ENCODE measurements around the gene CHTF18.

Gene CHTF18

DNA sequence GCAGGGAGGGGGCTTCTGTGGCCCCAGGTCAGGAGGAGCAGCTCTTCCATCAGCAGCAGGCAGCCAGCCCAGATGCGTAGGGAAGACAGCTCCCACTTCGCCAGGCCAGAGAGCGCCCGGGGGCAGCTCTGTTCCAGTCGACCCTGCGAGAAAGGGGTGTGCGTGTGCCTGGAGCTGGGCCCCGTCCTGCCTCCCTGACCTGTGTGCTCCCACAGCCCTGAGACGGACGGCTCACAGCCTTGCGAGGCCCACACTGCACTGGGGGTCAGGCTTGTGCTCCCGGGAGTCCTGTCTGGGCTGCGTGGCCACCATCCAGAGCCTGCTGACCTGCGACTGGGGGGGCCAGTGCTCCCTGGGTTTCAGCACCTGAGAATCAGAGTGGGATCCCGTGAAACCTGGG is 28.4 kb upstream of the CHTF18 start:
- DNase-seq (ENCODE audit: low read depth in 2 of 3, low spot score in 2 of 3), result no peak

DNA sequence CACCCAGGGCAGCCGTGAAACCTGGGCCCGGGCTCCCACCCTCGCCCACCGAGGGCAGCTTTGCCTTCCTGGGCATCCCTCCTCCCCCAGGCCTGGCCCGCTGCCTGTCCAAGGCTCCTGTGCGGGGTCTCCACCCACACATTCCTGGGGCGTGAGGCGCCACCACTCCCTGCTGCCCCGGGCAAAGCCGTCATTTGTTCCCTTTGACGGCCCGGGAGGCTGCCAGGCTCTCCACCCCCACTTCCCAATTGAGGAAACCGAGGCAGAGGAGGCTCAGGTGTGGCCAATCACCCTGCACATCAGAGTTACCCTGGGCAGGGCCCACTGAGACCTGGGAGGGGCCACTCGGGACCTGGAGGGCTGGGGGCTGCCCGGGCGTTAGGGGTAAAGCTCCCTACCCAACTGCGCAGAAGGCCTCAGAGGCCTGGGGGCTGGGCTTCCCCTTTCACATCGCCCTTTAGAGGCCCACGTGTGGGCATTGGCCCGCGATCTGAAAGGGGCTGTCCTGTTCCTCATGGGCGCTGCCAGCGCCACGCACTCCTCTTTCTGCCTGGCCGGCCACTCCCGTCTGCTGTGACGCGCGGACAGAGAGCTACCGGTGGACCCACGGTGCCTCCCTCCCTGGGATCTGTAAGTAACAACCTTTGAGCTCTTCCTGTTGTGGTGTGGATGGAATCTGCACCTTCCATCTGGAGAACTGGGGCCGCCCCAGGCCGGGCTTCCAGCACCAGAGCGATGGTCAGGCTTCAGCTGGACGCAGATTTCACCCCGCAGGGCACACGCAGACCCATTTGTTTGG is 27.7 kb upstream of the CHTF18 start, which contains the start of gene MSLN:
Gene MSLN, plus strand, starts transcription at position 190 of the 799 bp plus-strand sequence. CDS start 1,947 bp downstream, outside the sequence.
- DNase-seq (ENCODE audit: low read depth in 2 of 3, low spot score in 2 of 3), result no peak

DNA sequence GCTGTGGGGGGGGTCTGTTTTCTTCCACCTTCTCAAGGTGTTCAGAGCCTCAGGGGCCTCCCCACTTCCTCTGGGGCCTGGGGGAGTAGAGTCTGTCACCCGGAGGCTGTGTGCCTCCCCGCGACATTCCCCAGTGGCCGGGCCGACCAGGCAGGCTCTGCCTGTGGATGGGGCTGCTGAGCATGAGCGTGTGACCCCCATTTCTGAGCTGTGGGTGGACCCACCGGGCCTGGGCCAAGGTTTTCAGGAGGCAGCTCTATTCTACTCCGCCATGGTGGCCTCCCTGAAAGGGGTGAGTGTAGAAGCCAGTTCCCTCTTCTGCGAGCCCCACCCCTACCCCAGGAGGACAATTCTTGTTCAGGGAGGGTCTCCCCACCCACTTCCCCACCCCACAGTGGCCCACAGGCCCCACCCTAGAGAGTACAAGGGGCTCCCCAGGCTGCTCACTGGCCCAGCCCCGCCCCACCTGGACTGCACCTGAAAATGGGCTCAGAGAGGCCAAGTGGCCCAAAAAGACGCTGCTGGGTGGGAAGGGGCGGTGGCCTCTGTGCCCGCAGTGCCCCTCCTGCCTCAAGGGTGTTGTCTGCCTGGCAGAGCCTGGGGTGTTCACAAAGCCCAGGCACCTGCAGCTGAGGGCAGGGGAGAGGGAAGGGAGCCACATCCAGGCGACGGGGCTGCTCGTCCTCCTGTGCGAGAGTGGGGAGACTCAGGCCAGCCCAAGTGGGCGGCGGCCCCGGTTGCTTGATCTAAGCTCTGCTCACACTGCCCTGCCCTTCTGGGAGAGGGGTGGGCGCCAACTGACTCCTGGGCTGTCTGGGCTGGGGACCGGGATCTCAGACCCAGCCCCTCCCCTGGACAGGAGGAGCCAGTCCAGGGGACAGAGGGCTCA is 26.6 kb upstream of the CHTF18 start:
- no peak for DNase-seq (ENCODE audit: low read depth in 2 of 3, low spot score in 2 of 3)

DNA sequence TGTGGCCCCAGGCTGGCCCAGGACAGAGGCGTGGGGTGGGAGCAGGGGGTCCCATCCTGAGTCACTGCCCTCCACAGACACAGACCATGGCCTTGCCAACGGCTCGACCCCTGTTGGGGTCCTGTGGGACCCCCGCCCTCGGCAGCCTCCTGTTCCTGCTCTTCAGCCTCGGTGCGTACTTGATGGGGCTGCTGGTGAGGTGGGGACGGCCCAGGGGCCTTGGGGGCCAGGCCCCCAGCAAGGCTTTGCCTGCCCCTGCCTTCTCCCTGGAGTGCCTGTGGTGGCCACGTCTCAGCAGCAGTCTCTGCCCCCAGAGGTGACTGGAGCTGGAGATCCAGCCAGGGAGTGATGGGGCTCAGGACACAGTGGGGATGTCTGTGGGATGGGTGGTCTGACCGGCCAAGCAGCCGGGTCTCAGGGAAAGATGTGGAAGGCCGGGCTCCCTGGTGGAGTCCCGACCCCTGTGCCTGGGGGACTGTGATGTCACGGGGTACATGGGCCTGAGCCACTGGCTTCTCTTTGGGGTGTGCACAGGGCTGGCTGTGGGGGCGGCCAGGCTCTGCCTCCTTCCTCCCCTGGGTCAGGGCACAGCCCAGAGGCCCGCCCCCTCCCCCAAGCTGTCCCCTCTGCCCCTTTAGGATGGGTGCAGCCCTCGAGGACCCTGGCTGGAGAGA is 25.7 kb upstream of the CHTF18 start:
- no peak for DNase-seq (ENCODE audit: low read depth in 2 of 3, low spot score in 2 of 3)

DNA sequence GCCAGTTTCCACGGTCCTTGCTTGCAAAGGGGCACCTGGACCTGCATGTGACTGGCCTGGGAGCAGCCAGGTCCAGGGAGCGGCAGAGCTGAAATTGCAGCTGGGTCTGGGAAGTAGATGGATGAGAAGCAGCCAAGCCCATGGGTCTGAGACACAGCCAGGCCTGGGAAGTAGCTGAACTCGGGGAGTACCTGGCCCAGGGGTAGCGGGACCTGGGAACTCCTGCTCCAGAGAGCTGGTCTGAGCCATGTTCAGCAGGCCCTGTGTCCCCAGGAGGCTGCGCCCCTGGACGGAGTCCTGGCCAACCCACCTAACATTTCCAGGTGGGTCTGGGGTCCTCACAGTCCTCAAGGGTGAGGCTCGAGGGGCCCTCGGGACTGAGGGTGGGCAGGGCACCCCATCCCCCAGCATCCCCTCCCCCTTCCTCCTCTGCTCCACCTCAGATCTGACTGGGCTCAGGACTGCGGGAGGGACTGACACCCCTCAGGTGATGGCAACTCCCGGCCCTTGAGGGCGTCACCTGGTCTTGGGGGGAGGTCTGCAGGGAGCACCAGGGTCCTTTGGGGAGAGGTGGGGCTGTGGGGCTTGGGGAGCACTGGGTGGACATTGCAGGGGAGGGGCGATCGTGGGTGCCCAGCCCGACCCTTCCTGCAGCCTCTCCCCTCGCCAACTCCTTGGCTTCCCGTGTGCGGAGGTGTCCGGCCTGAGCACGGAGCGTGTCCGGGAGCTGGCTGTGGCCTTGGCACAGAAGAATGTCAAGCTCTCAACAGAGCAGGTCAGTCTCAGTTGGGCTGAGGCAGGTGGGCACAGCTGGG is 24.8 kb upstream of the CHTF18 start:
- DNase-seq (ENCODE audit: low read depth in 2 of 3, low spot score in 2 of 3), result no peak

DNA sequence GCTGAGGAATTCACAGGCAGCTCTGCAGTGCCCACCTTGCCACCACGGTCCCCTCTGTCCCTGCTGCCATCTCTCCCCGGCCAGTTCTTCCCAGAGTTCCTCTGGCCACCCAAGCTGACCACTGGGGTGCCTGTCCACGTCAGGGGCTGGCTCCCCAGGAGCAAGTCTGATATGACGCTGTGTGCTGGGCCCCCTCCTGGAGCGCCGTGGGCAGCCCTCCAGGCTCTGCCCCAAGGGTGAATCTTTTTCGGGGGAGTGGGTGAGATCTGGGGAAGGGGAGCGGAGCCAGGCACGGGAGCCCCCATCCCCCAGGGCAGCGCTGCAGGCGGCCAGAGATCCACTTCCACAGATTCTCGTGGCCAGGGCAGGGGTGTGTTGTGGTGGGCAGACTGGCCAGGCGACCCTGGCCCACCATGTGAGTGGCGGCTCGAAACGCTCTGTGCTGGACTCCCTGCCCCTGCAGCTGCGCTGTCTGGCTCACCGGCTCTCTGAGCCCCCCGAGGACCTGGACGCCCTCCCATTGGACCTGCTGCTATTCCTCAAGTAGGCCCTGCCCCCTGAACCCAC is 24.2 kb upstream of the CHTF18 start:
- no peak for DNase-seq (ENCODE audit: low read depth in 2 of 3, low spot score in 2 of 3)

DNA sequence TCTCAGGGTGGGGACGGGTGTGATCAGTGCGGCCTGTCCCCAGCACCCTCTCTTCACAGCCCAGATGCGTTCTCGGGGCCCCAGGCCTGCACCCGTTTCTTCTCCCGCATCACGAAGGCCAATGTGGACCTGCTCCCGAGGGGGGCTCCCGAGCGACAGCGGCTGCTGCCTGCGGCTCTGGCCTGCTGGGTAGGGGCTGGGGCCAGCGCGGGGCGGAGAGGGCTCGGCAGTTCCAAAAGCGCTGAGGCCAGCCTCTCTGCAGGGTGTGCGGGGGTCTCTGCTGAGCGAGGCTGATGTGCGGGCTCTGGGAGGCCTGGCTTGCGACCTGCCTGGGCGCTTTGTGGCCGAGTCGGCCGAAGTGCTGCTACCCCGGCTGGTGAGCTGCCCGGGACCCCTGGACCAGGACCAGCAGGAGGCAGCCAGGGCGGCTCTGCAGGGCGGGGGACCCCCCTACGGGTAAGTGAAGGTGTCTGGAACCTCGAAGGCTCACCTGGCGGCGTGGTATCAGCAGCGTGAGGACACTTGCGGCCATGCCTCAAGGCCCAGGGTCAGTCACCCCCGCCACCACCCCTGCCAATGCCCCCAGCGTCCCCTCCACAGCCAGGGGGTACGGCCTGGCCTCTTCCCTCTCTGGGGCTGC is 23.5 kb upstream of the CHTF18 start:
- DNase-seq (ENCODE audit: low read depth in 2 of 3, low spot score in 2 of 3), result no peak

DNA sequence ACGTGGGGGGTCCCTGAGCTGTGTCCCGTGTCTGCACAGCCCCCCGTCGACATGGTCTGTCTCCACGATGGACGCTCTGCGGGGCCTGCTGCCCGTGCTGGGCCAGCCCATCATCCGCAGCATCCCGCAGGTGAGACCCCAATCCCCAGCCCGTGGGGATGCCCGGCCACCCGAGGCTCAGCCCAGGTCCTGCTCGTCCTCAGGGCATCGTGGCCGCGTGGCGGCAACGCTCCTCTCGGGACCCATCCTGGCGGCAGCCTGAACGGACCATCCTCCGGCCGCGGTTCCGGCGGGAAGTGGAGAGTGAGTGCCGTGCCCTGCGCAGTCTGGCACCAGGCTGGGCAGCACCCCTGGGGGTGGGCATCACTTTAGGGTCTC is 22.9 kb upstream of the CHTF18 start:
- no peak for DNase-seq (ENCODE audit: low read depth in 2 of 3, low spot score in 2 of 3)

DNA sequence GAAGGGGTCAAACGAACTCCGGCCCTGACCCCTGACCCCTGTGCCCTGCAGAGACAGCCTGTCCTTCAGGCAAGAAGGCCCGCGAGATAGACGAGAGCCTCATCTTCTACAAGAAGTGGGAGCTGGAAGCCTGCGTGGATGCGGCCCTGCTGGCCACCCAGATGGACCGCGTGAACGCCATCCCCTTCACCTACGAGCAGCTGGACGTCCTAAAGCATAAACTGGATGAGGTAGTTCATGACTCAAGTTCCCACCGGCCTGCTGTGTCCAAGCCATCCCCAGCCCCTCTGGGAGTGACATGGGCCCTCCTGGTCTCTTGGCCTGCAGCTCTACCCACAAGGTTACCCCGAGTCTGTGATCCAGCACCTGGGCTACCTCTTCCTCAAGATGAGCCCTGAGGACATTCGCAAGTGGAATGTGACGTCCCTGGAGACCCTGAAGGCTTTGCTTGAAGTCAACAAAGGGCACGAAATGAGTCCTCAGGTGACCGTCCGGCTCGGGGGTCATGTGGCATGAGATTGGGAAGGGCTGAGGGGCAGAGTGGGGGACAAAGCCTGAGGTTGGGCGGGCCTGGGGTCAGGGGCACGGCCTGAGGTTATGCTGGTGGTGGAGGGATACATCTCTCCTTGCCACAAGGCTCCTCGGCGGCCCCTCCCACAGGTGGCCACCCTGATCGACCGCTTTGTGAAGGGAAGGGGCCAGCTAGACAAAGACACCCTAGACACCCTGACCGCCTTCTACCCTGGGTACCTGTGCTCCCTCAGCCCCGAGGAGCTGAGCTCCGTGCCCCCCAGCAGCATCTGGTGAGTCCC is 22.2 kb upstream of the CHTF18 start:
- no peak for DNase-seq (ENCODE audit: low read depth in 2 of 3, low spot score in 2 of 3)

DNA sequence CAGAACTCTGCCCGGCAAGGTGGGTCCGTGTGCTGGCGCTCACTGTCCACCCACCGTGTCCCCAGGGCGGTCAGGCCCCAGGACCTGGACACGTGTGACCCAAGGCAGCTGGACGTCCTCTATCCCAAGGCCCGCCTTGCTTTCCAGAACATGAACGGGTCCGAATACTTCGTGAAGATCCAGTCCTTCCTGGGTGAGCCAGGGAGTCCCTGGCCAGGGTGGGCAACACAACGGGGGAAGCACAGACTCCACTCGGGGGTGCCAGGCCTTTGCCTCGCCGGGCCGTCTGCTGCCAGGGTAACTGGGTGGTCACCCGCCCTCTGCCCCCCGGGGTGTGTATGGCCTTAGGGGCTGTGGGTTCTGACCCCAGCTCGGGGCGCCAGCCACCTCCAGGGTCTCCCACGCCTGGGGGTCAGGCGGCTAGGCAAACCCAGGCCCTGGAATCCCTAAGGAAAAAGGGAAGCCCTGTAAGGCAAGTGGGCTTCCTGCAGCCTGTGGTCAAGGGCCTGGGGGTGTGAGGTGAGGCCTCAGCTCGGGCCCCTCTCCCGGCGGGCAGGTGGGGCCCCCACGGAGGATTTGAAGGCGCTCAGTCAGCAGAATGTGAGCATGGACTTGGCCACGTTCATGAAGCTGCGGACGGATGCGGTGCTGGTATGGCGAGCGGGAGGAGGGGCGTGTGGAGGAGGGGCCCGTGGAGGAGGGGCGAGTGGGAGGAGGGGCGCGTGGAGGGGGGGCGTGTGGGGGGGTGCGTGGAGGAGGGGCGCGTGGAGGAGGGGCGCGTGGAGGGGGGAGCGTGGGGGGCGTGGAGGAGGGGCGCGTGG is 21.4 kb upstream of the CHTF18 start:
- DNase-seq (ENCODE audit: low read depth in 2 of 3, low spot score in 2 of 3), result no peak

DNA sequence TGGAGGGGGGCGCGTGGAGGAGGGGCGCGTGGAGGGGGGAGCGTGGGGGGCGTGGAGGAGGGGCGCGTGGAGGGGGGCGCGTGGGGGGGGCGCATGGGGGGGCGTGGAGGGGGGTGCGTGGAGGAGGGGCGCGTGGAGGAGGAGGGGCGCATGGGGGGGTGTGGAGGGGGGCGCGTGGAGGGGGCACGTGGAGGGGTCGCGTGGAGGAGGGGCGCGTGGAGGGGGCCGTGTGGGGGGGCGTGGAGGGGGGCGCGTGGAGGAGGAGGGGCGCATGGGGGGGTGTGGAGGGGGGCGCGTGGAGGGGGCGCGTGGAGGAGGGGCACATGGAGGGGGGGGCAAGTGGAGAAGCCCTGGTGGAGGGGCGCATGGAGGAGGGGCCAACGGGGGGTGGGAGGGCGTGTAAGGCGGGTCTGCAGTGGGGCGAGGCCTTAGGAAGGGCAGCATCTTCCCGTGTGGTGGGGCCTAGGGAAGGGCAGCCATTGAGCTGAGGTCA is 20.6 kb upstream of the CHTF18 start:
- DNase-seq (ENCODE audit: low read depth in 2 of 3, low spot score in 2 of 3), result no peak

DNA sequence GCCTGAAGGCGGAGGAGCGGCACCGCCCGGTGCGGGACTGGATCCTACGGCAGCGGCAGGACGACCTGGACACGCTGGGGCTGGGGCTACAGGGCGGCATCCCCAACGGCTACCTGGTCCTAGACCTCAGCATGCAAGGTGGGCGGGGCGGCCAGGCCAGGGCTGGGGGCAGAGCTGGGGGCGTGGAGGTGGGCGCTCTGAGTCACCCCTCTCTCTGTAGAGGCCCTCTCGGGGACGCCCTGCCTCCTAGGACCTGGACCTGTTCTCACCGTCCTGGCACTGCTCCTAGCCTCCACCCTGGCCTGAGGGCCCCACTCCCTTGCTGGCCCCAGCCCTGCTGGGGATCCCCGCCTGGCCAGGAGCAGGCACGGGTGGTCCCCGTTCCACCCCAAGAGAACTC is 20.0 kb upstream of the CHTF18 start:
- no peak for DNase-seq (ENCODE audit: low read depth in 2 of 3, low spot score in 2 of 3)

DNA sequence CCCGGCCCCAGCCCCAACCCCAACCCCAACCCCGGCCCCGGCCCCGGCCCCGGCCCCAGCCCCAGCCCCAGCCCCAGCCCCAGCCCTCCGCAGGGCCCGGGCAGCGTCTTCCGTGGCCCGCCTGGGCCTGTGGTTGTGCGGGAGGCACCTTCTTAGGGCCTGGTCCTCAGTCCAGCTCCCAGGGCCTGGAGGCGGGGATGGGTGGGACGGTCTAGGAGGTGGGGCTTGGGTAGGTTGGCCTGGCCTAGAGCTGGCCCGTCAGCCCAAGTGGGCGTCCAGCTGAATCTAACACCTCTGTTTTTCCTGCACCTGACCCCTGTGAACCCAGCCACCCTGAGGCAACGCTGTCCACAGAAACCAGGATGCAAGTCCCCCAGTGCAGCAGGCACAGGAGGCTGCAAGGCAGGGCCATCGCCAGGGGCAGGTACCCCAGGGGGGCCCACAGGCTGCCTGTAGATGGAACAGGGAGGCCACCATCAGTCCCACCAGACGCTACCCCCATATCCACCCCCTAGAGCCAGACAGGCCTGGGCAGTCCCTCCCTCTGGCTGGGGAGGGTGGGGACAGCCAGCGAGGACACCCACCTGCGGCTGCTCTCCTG is 19.1 kb upstream of the CHTF18 start:
- no peak for DNase-seq (ENCODE audit: low read depth in 2 of 3, low spot score in 2 of 3)

DNA sequence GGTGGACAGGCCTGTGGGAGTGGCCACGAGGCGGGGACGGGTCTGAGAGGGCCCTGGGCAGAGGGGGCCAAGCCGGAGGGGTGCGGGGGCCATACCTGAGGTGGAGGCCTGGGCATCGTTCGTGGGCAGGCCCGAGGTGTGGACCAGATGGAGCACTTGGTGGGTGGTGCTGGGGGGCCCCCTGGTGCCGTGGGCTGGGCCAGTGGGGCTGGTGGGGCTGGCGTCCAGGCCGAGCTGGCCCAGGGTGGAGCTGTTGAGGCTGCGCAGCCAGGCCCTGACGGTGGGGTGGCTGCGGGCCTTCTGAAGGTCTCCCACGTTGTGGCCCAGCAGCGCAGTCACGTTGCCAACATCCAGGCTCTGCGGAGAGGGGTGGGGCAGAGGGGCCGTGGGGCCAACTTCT is 18.5 kb upstream of the CHTF18 start:
- DNase-seq (ENCODE audit: low read depth in 2 of 3, low spot score in 2 of 3), result no peak

DNA sequence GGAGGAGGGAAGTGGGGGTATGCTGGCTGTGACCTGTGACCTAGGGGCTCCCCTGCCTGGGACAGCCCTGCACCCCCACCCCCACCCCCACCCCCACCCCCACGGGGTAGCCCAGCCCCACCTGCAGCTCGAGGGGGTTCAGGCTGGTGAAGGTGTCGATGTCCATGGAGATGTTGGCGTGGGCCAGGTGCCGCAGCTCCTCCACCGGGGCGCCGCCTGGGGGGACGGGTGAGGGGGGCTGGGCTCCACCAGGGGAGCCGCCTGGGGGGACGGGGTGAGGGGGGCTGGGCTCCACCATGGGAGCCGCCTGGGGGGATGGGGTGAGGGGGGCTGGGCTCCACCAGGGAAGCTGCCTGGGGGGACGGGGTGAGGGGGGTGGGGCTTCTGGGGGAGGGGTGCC is 18.0 kb upstream of the CHTF18 start:
- DNase-seq (ENCODE audit: low read depth in 2 of 3, low spot score in 2 of 3), result no peak

DNA sequence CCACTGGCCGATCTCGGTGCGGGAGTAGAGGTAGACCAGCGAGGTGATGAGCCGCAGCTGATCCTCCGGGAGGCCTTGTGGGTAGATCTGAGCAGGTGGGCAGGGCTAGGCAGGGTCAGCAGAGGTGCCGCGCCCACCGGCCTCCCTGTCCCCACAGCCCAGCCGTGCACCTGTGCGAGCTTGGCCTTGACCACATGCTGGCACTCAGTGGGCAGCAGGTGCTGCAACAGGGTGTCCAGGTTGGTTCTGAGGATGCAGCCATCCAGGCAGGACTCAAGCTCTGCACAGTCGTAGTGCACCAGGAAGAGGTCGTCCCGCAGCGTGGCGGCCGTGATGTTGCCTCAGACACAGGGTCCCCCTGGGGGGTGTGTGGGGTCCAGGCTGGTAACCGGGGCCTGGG is 15.5 kb upstream of the CHTF18 start:
- no peak for DNase-seq (ENCODE audit: low read depth in 2 of 3, low spot score in 2 of 3)

DNA sequence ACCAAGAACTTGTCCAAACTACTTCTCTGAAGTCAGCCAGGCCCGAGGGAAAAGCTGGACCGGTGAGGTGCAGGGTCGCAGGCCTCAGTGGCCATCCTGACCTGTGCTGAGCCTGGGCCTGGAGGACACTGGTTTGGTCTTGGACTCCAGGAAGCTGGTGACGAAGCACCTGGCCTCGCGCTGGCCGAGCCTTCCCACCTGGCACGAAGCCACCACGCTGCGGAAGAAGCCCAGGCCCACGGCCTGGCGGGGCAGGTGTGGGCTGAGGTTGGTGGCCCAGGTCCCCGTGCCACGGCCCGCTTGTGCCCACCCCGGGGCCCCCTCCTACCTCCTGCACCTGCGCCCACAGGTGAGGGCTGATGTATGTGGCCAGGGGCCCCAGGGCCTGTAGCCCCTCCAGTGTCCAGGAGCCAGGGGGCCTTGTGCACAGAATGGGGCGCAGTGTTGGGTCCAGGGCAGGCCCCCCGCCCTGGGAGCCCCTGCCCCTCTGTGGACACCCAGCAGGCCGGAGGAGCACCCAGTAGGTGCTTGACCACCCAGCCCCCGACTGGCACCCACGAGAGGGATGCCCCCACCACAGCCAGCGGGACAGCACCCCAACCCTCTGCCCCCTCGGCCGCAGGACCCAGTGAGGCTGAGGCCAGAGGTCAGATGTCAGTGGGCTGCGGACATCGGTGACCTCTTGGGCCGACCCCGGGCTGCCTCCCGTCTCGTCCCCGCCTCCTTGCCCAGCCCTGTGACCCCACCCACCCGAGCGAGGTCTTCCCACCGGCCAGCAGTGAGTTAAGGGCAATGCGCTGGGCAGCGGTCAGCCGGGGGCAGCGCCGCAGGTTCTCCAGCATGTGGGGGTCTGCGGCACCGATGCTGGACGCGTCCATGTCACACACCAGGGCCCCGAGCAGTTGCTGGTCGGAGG is 14.1 kb upstream of the CHTF18 start:
- no peak for DNase-seq (ENCODE audit: low read depth in 2 of 3, low spot score in 2 of 3)
